GM12875 (cell line): ENCODE measurements around the gene CD226.
"Not testable (repeated sequence)": the region's sequence is repeated elsewhere in the genome, so short reads cannot be mapped to it uniquely, and the experiment has no call there.

Source experiments
- H3K4me3 ChIP-seq: one replicate; pipeline ENCODE4 v1.5.1; 2011; ENCODE audit warnings: low read depth, low read length, control low read depth
- CTCF ChIP-seq: IDR thresholded peaks from 2 replicates; pipeline ENCODE4 v1.5.1; 2011; ENCODE audit warnings: low read depth, mild to moderate bottlenecking, control low read depth, inconsistent platforms, low read length, moderate library complexity, borderline replicate concordance; ENCODE audit not compliant: insufficient read depth

CD226 gene

GRCh38 chr18:69874058-69874457 is 73.6 kb downstream of the CD226 start:
- TF ChIP-seq CTCF: no peak

GRCh38 chr18:69872661-69873060 is 75.0 kb downstream of the CD226 start:
- no peak for TF ChIP-seq CTCF
- no peak overlapping the region for H3K4me3 ChIP-seq

More at GRCh38 chr18:69874058-69874457, 73.6 kb downstream of the CD226 start:
- H3K4me3 ChIP-seq: no peak overlapping the region

GRCh38 chr18:69871363-69871762 is 76.3 kb downstream of the CD226 start:
- no peak for TF ChIP-seq CTCF
- no peak overlapping the region for H3K4me3 ChIP-seq

- no peak for TF ChIP-seq CTCF
- H3K4me3 ChIP-seq: no peak overlapping the region
Observed at GRCh38 chr18:69870736-69871135, 76.9 kb downstream of the CD226 start.

GRCh38 chr18:69866212-69866611 is 81.5 kb downstream of the CD226 start:
- no peak for TF ChIP-seq CTCF
- no peak overlapping the region for H3K4me3 ChIP-seq

GRCh38 chr18:69865776-69866175 is 81.9 kb downstream of the CD226 start:
- no peak for TF ChIP-seq CTCF
- no peak overlapping the region for H3K4me3 ChIP-seq

GRCh38 chr18:69864802-69865201 is 82.9 kb downstream of the CD226 start:
- H3K4me3 ChIP-seq: not testable (repeated sequence)

GRCh38 chr18:69858897-69859296 is 88.8 kb downstream of the CD226 start:
- no peak overlapping the region for H3K4me3 ChIP-seq
- no peak for TF ChIP-seq CTCF
